HepG2 (cell line): Measurements from ENCODE around the gene SNX30. TPM values are rescaled to one million over a fixed set of nuclear protein-coding genes. Genes with fewer than 3 reads are reported as not detected.

Experiments used
- ADNP ChIP-seq: sonication (generic); formaldehyde crosslinking; IDR thresholded peaks from 2 replicates; pipeline ENCODE4 v1.4.0; 2020; ENCODE audit warnings: missing genetic modification reagents
- GFI1 ChIP-seq: sonication (generic); formaldehyde crosslinking; IDR thresholded peaks from 2 replicates; pipeline ENCODE4 v1.5.0; 2020; ENCODE audit warnings: missing genetic modification reagents, mild to moderate bottlenecking, borderline replicate concordance
- IKZF5 ChIP-seq: IDR thresholded peaks from 2 replicates; pipeline ENCODE4 v1.6.1; 2018; ENCODE audit warnings: missing genetic modification reagents, mild to moderate bottlenecking, missing compliant biosample characterization
- ISX ChIP-seq: sonication (generic); formaldehyde crosslinking; conservative IDR thresholded peaks from 2 replicates; pipeline ENCODE4 v1.5.0; 2020; ENCODE audit warnings: missing genetic modification reagents
- LBX2 ChIP-seq: sonication (generic); formaldehyde crosslinking; IDR thresholded peaks from 2 replicates; pipeline ENCODE4 v1.5.0; 2020; ENCODE audit warnings: missing genetic modification reagents, mild to moderate bottlenecking, borderline replicate concordance
- MED8 ChIP-seq: sonication (generic); formaldehyde crosslinking; IDR thresholded peaks from 2 replicates; pipeline ENCODE4 v1.8.1; 2023; ENCODE audit warnings: mild to moderate bottlenecking, missing genetic modification reagents; ENCODE audit not compliant: insufficient replicate concordance
- MXD4 ChIP-seq: IDR thresholded peaks from 2 replicates; pipeline ENCODE4 v1.6.1; 2016; ENCODE audit warnings: mild to moderate bottlenecking, missing biosample characterization, missing genetic modification reagents
- SIN3B ChIP-seq: fragments of 150-350 bp; IDR thresholded peaks from 2 replicates; pipeline ENCODE4 v1.6.1; 2014; ENCODE audit warnings: low read length
- SYNCRIP ChIP-seq: fragments of 200-400 bp; formaldehyde crosslinking; IDR thresholded peaks from 2 replicates; pipeline ENCODE4 v1.6.1; 2018; ENCODE audit warnings: mild to moderate bottlenecking, low read depth, low read length; ENCODE audit not compliant: insufficient read depth
- ZKSCAN5 ChIP-seq: sonication (generic); formaldehyde crosslinking; IDR thresholded peaks from 2 replicates; pipeline ENCODE4 v1.5.1; 2020; ENCODE audit warnings: mild to moderate bottlenecking, missing genetic modification reagents
- ZNF136 ChIP-seq: sonication (generic); formaldehyde crosslinking; IDR thresholded peaks from 2 replicates; pipeline ENCODE4 v1.8.1; 2022; ENCODE audit warnings: low read depth, mild to moderate bottlenecking, moderate library complexity, missing genetic modification reagents
- ZNF17 ChIP-seq: sonication (generic); formaldehyde crosslinking; IDR thresholded peaks from 2 replicates; pipeline ENCODE4 v1.5.0; 2020; ENCODE audit warnings: mild to moderate bottlenecking, missing genetic modification reagents
- ZNF251 ChIP-seq: sonication (generic); formaldehyde crosslinking; IDR thresholded peaks from 2 replicates; pipeline ENCODE4 v1.9.0; 2021; ENCODE audit warnings: mild to moderate bottlenecking, missing genetic modification reagents
- ZNF484 ChIP-seq: sonication (generic); formaldehyde crosslinking; IDR thresholded peaks from 2 replicates; pipeline ENCODE4 v1.5.1; 2020; ENCODE audit warnings: mild to moderate bottlenecking, low read depth, missing genetic modification reagents, borderline replicate concordance
- ZNF567 ChIP-seq: sonication (generic); formaldehyde crosslinking; IDR thresholded peaks from 2 replicates; pipeline ENCODE4 v1.8.1; 2023; ENCODE audit warnings: mild to moderate bottlenecking, missing genetic modification reagents, borderline replicate concordance
- ZNF7 ChIP-seq: IDR thresholded peaks from 2 replicates; pipeline ENCODE4 v1.6.1; 2016; ENCODE audit warnings: missing biosample characterization, missing genetic modification reagents
- ZNF878 ChIP-seq: sonication (generic); formaldehyde crosslinking; IDR thresholded peaks from 2 replicates; pipeline ENCODE4 v1.8.1; 2023; ENCODE audit warnings: mild to moderate bottlenecking, missing genetic modification reagents, moderate library complexity
- polyA plus RNA-seq, 8 experiments: library from polyadenylated mRNA; depleted of rRNA in 3 of 8; stranded (reverse) in 7 of 8; unstranded in 1 of 8; fragments of >200 nt; fragmentation: Illumina TruSeq in 4 of 8; extraction: Trizol in 4 of 8; gene quantifications; 2 replicates each; pipeline versions ENCODE4 v1.2.1 to v1.2.3, GENCODE V29; 2011 to 2016; ENCODE audit warnings: low read depth in 4 of 8, missing spikeins in 1 of 8, mixed read lengths in 1 of 8; ENCODE audit not compliant: insufficient read depth in 1 of 8
- total RNA-seq, 5 experiments: library from RNA; depleted of rRNA; stranded (reverse); fragments of >200 nt; fragmentation: Illumina TruSeq; extraction: Trizol; gene quantifications; 2 replicates each; pipeline ENCODE4 v1.2.3, GENCODE V29; 2016; ENCODE audit warnings: low read depth in 1 of 5
- TF ChIP-seq, protein P1 (sequence below): sonication (generic); formaldehyde crosslinking; IDR thresholded peaks from 2 replicates; pipeline ENCODE4 v1.9.0; 2021; ENCODE audit warnings: missing genetic modification reagents, mild to moderate bottlenecking, borderline replicate concordance
- TF ChIP-seq, protein P2 (sequence below): conservative IDR thresholded peaks from 2 replicates; pipeline ENCODE4 v1.6.1; 2018; ENCODE audit warnings: missing genetic modification reagents
- TF ChIP-seq, protein P3 (sequence below): sonication (generic); formaldehyde crosslinking; IDR thresholded peaks from 2 replicates; pipeline ENCODE4 v1.4.0; 2020; ENCODE audit warnings: missing genetic modification reagents, borderline replicate concordance

SNX30 gene
- total and polyA plus RNA-seq, 2 of the 13 experiments (the other 11 are each of a cell fraction or from before 2014, with no cell fraction given) = 4.4 to 12.4 TPM

- TF ChIP-seq MXD4 (CRISPR knock-in tag) (peak; percentile 42; the same call in 1 of the 2 replicates), ZNF7 (CRISPR knock-in tag) (peak; percentile 53; the same call in 1 of the 2 replicates), ISX (CRISPR knock-in tag) (no peak), ZKSCAN5 (no peak), ZNF17 (CRISPR knock-in tag) (no peak), SIN3B (no peak), MED8 (peak; percentile 63), ZNF878 (CRISPR knock-in tag) (no peak), ZNF251 (CRISPR knock-in tag) (no peak), LBX2 (CRISPR knock-in tag) (no peak), ADNP (CRISPR knock-in tag) (no peak), ZNF484 (CRISPR knock-in tag) (no peak), IKZF5 (CRISPR knock-in tag) (peak; percentile 42), ZNF567 (CRISPR knock-in tag) (no peak), SYNCRIP (no peak), GFI1 (CRISPR knock-in tag) (peak; percentile 53; the same call in 1 of the 2 replicates), ZNF136 (CRISPR knock-in tag) (no peak)
- TF ChIP-seq, protein P1, sequence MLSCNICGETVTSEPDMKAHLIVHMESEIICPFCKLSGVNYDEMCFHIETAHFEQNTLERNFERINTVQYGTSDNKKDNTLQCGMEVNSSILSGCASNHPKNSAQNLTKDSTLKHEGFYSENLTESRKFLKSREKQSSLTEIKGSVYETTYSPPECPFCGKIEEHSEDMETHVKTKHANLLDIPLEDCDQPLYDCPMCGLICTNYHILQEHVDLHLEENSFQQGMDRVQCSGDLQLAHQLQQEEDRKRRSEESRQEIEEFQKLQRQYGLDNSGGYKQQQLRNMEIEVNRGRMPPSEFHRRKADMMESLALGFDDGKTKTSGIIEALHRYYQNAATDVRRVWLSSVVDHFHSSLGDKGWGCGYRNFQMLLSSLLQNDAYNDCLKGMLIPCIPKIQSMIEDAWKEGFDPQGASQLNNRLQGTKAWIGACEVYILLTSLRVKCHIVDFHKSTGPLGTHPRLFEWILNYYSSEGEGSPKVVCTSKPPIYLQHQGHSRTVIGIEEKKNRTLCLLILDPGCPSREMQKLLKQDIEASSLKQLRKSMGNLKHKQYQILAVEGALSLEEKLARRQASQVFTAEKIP (CRISPR knock-in tag) = no peak
- TF ChIP-seq, protein P2, sequence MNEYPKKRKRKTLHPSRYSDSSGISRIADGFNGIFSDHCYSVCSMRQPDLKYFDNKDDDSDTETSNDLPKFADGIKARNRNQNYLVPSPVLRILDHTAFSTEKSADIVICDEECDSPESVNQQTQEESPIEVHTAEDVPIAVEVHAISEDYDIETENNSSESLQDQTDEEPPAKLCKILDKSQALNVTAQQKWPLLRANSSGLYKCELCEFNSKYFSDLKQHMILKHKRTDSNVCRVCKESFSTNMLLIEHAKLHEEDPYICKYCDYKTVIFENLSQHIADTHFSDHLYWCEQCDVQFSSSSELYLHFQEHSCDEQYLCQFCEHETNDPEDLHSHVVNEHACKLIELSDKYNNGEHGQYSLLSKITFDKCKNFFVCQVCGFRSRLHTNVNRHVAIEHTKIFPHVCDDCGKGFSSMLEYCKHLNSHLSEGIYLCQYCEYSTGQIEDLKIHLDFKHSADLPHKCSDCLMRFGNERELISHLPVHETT = no peak
- TF ChIP-seq, protein P3, sequence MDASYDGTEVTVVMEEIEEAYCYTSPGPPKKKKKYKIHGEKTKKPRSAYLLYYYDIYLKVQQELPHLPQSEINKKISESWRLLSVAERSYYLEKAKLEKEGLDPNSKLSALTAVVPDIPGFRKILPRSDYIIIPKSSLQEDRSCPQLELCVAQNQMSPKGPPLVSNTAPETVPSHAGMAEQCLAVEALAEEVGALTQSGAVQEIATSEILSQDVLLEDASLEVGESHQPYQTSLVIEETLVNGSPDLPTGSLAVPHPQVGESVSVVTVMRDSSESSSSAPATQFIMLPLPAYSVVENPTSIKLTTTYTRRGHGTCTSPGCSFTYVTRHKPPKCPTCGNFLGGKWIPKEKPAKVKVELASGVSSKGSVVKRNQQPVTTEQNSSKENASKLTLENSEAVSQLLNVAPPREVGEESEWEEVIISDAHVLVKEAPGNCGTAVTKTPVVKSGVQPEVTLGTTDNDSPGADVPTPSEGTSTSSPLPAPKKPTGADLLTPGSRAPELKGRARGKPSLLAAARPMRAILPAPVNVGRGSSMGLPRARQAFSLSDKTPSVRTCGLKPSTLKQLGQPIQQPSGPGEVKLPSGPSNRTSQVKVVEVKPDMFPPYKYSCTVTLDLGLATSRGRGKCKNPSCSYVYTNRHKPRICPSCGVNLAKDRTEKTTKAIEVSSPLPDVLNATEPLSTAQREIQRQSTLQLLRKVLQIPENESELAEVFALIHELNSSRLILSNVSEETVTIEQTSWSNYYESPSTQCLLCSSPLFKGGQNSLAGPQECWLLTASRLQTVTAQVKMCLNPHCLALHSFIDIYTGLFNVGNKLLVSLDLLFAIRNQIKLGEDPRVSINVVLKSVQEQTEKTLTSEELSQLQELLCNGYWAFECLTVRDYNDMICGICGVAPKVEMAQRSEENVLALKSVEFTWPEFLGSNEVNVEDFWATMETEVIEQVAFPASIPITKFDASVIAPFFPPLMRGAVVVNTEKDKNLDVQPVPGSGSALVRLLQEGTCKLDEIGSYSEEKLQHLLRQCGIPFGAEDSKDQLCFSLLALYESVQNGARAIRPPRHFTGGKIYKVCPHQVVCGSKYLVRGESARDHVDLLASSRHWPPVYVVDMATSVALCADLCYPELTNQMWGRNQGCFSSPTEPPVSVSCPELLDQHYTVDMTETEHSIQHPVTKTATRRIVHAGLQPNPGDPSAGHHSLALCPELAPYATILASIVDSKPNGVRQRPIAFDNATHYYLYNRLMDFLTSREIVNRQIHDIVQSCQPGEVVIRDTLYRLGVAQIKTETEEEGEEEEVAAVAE (CRISPR knock-in tag) = no peak
Measured at GRCh38 chr9:112750016-112750763, at the start of gene SNX30 (continued).
